ENCODE data around the gene RIGI.
"Not testable (repeated sequence)": the region's sequence is repeated elsewhere in the genome, so short reads cannot be mapped to it uniquely, and the experiment has no call there.

RIGI gene

DNA sequence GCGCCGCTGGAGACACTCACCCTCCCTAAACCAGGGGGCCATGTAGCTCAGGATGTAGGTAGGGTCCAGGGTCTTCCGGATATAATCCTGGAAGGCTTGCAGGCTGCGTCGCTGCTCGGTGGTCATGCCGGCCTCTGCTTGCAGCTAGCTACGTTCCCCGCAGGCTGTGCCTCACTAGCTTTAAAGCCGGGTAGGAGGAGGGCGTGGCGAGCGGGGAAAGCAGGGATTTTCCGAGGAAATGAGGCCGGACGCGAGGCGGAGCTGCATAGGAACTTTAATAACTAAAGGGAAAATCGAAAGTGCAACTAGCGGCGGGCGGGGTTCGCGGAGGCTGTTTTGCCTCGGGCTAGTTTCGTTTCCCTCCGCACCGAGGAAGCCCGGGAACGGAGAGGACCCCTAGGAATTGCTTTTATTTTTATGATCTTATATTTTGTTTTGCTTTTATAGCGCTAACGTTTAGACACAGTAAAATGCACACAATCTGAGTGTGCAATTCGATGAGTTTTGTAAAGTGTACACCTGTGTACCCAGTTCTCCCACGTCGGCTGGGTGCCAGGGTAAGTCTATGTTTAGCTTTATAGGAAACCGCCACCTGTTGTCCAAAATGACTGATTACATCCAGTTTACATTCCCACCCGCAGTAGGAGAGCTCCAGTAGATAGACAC is at the start of gene RIGI:
TSS of gene RIGI (minus strand) at position 156 of the 666 bp plus-strand sequence. CDS start at position 126, 30 bp downstream.
- peak; percentile 27 to 88 (median 73) for DNase-seq

DNA sequence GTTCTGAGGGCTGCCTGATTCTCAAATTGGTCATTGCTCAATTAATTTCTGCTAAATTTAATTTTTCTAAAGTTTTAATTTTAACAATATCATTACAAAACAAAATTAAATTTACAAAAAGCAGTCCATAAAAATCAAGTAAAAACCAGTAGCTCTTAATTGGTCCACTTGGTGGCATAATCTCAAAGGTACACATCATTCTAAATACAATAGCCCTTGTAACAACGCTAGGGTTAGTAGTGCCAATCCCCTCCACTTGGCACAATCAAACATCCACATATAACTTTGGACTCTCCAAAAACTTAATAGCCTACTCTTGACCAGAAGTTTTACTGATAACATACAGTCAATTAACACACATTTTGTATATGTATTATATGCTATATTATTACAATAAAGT is 48.9 kb upstream of the RIGI start:
- DNase-seq: no peak

DNA sequence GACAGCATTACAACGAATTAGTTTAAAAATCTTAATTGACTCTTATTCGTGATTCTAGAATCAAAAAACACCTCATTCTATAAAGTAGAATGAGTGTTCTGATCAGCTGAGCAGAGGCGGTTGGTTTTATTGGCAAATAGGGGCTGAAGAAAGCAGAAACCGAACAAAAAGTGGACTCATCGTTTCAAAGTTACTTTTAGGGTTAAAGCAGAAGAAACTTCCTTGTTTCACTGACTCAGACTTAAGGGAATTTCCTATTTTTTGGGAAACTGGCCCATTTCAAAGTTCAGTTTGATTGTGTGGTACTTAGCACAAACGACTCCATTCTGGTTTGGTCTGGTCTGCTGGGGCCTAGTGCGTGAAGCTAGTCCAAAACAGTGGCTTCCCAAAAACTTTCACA is 47.8 kb upstream of the RIGI start:
- no peak for DNase-seq

DNA sequence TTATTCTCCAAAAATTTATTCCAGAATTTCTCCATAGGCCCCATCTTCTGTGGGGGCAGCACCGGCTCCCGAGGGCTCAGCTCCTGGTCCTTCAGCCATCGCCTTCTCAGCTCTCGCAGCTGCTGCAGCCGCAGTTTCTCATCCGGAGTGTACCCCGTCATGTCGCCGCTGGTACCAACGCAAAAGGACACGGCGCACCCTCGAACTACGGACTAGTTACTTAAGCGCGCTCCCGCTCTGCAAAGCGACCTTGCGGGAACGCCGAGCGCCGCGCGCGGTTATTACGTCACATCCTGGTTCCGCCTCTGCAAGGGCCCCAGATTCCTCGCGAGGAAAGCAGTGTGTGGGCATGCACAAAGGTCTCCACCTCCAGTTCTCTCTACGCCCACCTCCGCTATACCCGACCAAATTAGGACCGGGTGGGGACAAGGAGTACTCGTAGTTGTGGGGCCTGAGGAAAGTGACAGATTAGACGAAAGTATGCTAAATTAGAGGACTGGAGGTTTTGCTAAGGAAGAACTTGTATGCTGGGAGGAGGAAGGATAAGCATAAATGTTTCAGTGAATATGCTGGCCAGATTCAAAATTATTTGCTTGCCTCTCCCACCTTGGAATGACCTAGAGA is 47.0 kb upstream of the RIGI start, which contains the start of gene NDUFB6:
TSS of gene NDUFB6 (minus strand) at position 260 of the 624 bp plus-strand sequence. CDS start at position 161, 99 bp downstream.
- peak; percentile 27 to 94 (median 85) for DNase-seq

DNA sequence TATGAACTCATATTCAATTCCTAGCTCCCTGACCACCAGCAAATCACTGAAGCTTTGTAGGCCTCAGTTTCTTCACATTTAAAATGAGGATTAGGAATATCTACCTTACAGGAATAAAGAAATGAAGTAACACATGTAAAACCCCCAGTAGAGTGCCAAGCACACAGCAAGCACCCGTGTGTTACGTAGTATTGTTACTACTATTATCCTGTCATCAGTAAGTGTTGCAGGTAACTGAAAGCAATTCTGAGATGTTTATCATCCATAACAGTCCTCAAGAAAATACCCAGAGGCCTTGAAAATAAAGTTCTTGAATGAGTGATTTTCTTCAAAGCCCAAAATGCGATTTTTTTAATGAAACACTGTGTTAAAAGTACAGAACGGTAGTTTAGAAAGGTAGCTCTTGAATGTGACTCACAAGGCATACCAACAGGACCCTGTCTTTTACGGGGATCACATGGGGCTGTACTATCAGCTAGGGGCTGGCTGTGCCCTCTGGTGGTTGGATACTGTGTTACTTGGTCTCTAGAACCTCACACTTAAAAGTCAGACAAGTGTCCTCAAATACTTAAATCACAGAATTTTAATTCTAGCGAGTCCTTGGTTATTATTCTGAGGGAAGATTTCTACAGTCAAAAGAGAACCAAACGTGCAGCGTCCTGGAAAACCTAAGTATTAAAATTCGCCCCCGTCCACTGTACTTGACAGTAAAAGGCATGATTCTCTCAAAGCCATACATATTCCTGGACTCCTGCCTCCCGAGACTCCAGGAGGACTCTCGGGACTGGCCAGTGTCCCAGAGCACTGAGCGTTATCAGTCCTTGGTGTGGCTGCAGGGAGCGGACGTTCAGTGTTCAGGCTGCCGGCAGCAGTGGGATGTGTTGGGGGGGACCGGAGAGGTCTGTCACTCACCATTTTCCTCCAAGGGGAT is 46.2 kb upstream of the RIGI start:
- DNase-seq: peak in 32 of 51 donors; percentile 6 to 71 (median 38)

DNA sequence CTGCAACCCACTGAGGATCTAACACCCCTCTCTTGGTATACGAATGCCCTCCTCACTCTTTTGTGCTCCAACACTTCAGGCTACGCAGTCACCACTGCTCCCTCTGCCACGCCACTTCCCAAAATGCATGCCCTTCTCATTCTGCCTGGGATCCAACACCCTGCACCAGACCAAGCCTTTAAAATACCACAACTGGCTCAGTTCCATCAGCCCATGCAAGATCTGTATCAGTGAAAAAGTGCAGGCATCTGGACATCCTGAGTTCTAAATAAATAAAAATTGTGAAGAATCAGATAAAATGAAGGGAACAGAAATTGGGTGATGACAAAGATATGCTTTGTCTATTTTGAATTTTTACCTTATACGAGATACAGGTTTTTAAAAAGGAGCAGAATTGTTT is 44.3 kb upstream of the RIGI start:
- no peak for DNase-seq

DNA sequence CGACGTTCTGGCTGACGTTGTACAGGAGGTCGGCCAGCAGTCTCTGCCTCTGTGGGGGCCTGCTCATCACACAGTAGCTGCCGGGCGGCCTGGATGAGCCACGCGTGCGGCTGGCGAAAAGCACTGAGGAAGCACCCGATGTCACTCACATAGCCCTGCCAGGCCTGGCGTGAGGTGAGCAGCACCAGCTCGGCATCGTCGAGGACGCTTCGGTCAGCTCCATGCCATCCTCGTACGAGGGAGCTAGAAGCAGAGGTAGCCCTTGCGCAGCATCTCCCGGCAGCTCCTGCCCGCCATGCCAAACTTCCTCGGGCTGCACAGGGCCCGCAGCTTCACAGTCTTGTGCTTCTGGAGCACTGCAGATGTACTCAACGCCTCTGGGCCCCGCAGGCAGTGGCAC is 40.8 kb upstream of the RIGI start:
- DNase-seq: no peak

DNA sequence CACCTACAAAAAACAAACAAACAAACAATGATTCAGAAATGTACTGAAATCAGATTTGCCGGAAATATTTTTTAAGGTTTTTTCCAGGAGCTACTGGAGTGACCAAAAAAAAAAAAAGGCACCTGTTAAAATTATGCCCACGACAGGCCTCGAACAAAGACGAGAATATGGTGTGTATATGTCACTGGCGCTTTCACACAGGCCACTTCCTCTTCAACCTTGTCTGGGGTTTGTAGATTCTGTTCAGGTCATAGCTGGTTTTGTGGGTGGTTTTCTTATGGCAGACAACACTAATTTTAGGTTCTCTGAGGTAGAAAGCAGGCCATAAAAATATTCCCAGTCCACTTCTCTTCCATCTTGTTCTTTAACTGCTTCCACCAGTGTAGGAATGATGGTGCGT is 40.0 kb upstream of the RIGI start:
- DNase-seq: no peak

DNA sequence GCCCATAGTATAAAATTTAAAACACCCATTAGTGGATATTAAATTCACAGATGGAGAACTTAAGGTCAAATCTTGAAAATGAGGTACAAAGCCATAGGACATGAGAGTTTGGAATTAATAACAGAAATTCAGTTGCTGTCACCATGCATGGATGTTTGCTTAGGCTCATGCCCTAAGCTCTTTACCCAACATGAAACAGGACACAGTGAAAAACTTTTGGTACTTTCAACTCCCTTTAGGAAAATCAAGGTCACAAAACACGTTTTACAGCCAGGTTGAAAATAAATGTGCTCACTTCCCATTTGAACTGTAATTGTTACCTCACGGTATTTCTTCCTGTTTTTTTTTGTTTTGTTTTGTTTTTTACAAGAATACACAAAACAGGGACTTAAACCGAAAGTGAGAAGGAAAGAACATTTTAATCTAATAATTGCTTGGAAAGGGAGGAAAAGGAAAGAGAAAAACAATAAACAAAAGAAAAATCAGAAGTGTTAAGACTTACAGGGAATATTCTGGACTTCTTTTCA is 32.5 kb upstream of the RIGI start:
- DNase-seq: no peak

DNA sequence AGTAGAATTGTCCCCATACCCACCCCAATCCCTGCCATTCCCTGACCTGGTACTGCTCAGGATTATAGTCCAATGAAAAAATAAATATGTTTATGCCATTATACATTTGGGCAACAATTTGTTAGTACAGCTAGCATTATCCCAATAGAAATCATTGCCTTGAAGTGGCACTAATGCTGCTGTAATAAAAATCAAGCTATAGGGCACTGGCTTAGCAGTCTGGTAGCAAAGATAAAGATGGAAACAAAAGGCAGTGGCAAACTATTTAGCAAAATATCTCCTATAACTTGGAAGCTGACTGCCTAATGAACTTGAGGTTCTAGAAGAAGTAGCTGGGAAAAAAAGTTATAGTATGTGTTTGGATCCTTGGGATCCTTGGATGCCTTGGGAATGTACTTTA is 28.6 kb upstream of the RIGI start:
- DNase-seq: no peak

DNA sequence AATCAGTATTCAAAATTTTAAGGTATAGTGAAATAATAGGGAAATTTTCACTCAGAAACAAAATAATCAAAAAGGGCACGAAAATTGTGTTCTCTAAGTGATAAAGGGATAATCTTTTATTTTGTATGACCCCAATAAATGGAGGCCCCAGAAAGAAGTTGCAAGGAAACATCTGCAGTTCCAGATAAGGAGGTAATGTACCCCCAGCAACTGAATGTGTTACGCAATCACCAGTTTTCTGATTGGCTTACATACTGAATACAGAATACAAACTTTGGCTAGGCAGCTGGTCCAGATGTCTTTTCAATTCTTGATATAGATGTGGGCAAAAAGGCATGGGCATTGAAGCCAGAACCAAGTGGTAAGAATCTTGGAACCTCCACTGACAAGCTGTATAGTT is 28.1 kb upstream of the RIGI start:
- no peak for DNase-seq

DNA sequence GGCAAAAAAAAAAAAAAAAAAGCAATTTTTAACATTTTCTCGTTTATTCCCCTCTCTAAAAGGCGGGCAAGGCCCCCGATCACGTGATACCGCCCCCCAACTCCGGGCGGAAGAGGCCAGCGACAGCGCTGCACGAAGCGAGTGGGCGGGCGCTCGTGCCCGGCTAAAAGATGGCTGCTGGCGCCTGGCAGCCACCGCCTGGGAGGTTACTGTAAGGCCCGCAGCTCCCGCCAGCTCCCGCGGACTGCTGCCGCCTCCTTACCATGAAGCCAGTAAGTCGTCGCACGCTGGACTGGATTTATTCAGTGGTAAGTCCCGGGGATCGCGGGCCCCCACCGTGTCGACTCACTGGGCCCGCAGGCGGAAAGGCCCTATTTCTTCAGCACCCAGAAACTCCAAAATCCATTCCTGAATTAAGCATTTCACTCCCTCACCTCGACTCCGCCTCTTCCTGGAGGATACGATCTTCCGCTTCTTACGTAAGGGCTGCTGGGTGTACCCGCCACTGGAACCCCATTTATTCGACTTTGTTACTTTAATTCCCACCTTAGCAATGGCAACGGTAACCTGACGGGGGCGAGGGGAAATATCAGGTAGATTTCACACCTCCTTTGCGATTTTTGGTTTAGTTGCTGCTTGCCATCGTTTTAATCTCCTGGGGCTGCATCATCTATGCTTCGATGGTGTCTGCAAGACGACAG is 26.3 kb upstream of the RIGI start, which contains the start of the genes SMIM27 and TOPORS:
TSS of gene SMIM27 (plus strand) at position 156 of the 701 bp plus-strand sequence. CDS start at position 264, 108 bp downstream.
TSS of gene TOPORS (minus strand) at position 415 of the 701 bp plus-strand sequence. CDS start at position 265, 150 bp downstream.
- DNase-seq: peak; percentile 49 to 98 (median 87)

DNA sequence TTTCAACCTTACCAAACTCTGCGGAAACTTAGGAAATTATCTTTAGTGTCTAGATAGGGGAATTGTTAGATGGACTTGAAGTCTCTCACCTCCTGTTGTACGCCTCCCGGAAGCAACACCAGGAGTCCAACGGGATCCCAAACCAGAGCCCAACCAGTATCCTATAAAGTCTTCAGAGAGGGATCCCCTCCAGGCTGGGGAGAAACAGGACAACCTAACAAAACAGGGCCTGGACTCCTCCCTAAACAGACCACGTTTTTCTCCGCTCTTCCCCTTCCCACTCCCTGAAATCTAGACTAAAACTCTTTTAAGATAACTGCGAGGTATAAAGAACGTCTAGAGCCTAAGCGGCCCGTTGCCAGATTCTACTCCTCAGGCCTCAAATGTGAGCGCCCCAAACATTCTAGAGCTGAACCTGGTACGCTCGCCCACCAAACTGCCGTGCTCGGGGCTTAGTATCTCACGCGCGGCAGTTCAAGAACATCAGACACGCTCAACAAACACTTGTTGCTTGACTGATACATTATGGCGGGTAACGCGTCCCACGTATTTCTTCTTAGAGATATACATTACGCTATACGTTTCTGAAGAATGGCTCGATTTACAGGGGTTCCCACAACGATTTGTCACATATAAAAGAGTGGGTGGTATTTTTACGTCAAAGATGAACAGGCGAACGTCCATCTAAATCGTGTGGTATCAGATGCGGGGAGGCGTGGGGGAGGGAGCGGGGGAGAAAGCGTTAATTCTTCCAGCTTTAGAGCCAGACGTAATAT is 25.5 kb upstream of the RIGI start:
- DNase-seq: peak in 31 of 51 donors; percentile 9 to 84 (median 35)

DNA sequence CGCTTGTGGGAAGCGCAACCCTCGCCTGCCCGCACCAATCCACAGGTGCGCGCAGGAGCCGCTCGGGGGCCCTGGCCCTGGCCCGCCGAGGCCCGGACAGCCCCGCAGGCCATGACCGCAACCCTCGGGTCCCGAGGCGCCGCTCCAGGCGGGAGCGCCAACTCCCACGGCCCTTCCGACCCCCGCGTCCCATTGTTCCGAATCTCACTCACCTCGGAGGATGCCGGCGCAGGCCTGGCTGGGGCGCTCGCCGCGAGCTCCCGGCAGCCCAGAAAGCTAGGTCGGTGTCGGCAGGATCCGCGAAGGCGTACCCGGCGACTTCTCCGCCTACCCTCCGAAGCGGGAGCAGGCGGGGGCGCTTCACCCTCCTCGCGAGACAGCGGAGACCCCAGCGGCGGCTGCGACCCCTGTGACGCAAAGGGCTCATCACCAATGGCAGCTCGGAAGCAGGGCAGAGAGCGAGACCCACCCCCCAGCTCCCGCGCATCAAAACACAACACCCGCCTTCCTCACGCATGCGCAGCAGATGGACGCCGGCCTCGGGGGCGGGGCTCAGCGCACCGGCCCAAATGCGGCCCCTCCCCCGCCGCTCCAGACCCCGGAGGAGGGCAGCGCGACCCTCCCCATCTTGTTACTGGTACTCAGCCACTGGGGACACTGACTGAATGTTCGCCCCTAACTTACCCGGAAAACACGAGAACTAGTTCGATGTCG is 24.7 kb upstream of the RIGI start:
- DNase-seq: peak; percentile 71 to 96 (median 92)

DNA sequence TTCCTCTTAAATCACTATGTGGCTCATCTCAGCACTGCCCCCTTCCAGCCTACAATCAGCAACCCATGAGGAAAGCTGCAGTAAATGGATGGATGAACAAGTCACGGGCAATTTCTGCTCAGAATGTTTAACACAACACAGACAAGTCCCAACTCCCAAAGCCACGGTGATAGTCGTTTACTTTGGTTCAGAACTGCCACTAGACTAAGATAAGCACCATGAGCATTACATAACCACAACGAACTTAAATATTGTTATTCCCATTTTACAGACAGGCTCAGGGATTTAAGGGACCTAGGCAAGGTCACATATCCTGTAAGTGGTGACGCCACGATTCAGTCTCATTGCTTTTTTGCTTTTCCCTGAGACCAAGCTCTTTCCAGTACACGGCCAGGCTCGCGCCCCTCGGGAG is 24.2 kb upstream of the RIGI start:
- peak in 4 of 51 donors; percentile 4 to 50 (median 35) for DNase-seq

DNA sequence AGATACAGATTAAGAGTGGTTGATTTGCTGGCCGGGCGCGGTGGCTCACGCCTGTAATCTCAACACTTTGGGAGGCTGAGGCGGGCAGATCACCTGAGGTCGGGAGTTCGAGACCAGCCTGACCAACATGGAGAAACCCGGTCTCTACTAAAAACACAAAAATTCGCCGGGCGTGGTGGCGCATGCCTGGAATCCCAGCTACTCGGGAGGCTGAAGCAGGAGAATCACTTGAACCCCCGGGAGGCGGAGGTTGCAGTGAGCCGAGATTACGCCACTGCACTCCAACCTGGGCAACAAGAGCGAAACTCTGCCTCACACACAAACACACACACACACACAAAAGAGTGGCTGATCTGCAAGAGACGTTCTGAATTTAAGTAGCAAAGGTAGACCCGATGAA is 22.2 kb upstream of the RIGI start:
- not testable (repeated sequence) for DNase-seq

DNA sequence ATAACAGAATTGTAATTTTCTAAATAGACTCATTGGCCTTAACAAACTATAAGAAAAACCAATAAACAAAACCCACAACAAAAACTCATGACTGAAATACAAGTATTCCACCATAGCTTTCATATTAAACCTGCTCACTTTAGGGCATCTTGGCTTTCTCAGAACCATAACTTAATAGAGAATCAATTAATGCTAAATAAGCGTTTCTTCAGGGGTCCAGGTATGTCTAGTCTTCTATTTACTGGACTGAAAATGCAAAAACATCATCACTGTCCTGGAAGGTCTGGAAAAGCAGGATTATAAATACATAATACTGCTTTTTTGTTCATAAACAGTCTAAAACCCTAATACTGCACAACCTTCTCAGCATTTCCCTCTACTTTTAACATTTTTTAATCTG is 19.9 kb upstream of the RIGI start:
- no peak for DNase-seq

DNA sequence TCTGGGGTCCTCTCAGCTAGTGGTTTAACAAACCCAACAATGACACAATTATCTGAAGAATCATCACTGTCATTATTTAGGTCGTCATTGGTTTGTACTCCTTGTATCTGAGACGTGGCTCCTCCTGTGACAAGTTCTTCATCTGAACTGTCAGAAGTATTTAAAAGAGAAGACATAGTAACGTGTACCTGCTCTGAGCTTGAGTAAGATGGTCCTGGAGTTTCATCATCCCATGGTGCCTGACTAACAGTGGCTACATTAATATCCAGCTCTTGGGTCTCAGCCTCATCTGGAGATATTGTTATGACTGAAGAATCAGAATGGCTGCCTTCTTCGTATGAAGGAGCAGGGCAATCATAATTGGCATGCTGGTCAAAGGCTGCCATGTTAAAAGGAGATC is 17.1 kb upstream of the RIGI start:
- DNase-seq: no peak

DNA sequence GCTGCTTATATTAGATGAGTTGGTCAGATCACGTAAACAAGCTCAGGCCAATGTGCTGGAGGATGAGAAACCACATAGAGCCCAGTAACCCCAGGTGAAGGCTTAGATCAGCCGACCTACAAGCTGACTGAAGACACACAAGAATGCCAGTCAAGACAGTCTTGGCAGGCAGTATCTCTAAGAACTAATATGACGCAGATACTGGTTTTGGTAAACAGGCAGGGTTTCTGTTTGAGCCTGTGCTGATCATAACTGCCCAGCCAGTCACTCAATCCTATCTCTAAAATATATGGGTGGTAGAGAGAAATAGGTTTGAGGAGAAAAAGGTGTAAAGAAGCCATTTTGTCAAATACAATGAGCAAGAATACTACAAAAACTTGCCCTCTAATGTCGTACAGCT is 7.8 kb upstream of the RIGI start:
- no peak for DNase-seq

All from hypothalamus (tissue), 51 donors.